Measurements from ENCODE around the gene DVL2. TPM values are rescaled to one million over a fixed set of nuclear protein-coding genes. Genes with fewer than 3 reads are reported as not detected.

The DVL2 gene
- total and polyA plus RNA-seq, 2 of the 13 experiments (the other 11 are each of a cell fraction or from before 2014, with no cell fraction given), result 5.7 to 38.2 TPM

- TF ChIP-seq TGIF2 (CRISPR knock-in tag; IDR thresholded peaks at IDR 0.05) (0 out of 2 replicates have a peak, but pooled peaks have one; percentile 51), MXD1 (CRISPR knock-in tag; IDR thresholded peaks at IDR 0.05) (peak; percentile 74; the same call in 1 of the 2 replicates), KDM6A (CRISPR knock-in tag; IDR thresholded peaks at IDR 0.05; ENCODE audit: low read depth) (peak; percentile 62; the same call in 1 of the 2 replicates), ZBTB44 (CRISPR knock-in tag; IDR thresholded peaks at IDR 0.05) (no peak), ZNF274 (CRISPR knock-in tag; IDR thresholded peaks at IDR 0.05) (peak; percentile 61; the same call in 1 of the 2 replicates), ZNF12 (CRISPR knock-in tag; IDR thresholded peaks at IDR 0.05) (peak; percentile 73; the same call in 1 of the 2 replicates), ZNF407 (CRISPR knock-in tag; IDR thresholded peaks at IDR 0.05; ENCODE audit: not compliant biosample characterization) (peak; percentile 51), AKNA (CRISPR knock-in tag; IDR thresholded peaks at IDR 0.05; ENCODE audit: borderline replicate concordance) (no peak), ATF7 (IDR thresholded peaks at IDR 0.05) (peak; percentile 51), ATF7 (CRISPR knock-in tag; IDR thresholded peaks at IDR 0.05) (no peak)
Measured at GRCh38 chr17:7258731-7259554, 24.6 kb upstream of the DVL2 start (continued).

All from HepG2 (cell line).